ENCODE results near the gene MISFA.

MISFA gene

DNA sequence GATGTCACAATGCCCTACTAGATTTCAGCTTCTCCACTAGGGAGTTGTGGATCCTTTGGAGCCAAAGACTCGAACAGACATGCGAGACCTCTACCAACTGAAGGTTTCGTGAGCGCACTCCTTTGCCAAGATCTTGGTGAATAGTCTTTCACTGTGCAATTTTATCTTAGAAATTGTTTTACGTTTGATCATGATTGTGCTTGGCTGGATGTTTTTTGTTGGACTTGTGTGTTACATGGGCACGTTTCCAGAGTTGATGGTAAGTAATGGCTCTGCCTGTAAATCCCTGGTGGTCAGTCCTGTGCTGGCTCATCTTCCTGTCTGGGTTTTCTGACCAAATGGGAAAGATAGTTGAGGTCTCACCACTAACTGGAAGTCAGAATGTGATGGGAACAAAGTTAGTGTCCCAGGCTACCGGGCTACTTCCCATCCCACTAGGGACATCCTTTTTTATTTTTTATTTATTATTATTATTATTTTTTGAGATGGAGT is at the start of gene MISFA:
Gene MISFA, plus strand, starts transcription at position 51 of the 492 bp plus-strand sequence. Its CDS starts 140 bp downstream, at position 191.
- no peak for TF ChIP-seq GATA3 (IDR thresholded peaks at IDR 0.05; ENCODE audit: low read depth, low read length)
- TF ChIP-seq GATA2 (IDR thresholded peaks at IDR 0.05; ENCODE audit: low read depth, low read length): no peak

DNA sequence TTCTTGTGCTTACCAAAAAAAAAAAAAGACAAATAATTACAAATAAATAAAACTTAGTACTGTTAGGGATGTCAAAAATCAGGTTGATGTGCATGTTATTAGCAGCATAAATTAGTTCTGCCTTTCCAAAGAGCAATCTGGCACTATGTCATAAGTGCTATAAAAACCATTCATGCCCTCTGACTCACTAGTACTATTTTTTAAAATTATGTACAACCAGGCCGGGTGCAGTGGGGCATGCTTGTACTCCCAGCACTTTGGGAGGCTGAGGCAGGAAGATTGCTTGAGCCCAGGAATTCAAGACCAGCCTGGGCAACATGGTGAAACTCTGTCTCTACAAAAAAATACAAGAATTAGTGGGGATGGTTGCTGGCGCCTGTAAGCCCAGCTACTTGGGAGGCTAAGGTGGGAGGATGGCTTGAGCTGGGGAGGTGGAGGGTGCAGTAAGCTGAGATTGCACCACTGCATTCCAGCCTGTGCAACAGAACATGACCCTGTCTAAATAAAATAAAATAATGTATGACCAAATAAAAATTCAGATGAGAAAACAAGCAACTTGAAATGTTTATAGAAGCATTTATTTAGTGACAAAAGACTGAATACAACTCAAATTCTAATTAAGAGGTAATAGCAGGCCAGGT is 36.4 kb upstream of the MISFA start:
- TF ChIP-seq GATA3 (IDR thresholded peaks at IDR 0.05; ENCODE audit: low read depth, low read length) (no peak), GATA2 (IDR thresholded peaks at IDR 0.05; ENCODE audit: low read depth, low read length) (no peak)

DNA sequence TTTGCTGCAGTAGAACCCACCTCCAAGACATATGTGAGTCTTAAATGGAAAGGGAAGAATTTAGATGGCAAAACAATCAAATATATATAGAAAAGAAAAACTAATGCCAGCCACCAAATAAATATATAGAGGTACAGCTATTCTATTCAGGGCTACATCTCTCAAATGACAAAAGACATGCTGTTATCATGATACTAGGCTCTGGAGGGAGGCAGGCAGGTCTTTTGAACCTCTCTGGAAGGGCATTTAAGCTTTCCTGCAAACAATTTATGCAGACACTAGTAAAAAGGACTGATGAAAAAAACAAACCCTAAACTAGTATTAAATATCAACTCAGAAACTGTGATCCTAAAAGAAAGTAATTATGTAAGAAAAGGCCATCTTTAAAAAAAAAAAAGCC is 35.4 kb upstream of the MISFA start:
- no peak for TF ChIP-seq GATA3 (IDR thresholded peaks at IDR 0.05; ENCODE audit: low read depth, low read length)

DNA sequence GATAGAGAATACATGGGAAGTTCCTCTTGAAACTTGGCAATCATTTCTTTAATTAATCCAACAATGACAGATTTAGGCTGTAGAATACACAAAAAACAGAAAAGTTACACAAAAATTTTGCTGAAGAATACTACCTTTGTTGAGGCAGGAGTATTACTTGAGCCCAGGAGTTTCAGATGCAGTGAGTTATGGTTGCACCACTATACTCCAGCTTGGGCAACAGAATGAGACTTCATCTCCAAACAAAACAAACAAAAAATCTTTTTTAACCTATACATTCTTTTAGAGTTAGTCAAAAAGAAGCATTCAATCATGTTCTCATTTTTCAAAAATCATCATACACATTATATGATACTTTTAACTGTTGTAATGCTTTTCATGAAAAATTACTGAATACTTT is 33.2 kb upstream of the MISFA start:
- TF ChIP-seq GATA3 (IDR thresholded peaks at IDR 0.05; ENCODE audit: low read depth, low read length): no peak
- TF ChIP-seq GATA2 (IDR thresholded peaks at IDR 0.05; ENCODE audit: low read depth, low read length): no peak

DNA sequence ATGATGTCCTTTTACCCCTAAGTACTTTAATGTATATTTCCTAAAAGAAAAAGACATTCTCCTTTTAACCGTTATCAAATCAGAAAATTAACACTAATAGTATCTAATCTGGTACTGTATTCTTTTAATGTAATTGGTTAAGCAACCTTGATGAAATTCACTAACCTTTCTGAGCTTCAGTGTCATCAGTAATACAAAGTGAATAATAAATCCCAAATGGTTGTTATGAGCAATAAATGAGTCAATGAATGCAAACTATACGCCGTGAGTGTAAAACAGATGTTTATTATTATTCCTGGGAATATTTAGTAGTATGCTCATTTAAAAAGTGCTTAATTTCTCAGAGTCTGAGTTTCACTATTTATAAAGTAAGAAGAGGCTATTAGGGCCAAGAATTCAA is 32.5 kb upstream of the MISFA start:
- TF ChIP-seq GATA2 (IDR thresholded peaks at IDR 0.05; ENCODE audit: low read depth, low read length) (no peak), GATA3 (IDR thresholded peaks at IDR 0.05; ENCODE audit: low read depth, low read length) (no peak)

DNA sequence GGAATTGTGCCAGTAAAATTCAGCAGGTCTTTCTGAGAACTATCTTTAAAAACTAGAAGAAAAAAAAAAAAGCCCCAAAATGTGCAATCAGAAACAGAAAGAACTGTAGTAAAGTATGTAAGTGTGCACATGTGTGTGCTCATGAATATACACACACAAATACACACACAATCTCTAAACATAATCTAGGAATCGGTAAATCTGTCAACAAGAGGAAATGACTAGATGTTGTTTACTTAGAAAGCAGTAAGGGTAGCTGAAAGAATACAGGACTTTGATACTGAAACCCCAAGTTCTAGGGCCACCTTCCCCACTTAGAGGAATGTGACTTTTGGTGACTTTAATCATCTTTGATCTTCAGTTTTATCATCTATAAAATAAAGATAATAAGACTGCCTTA is 24.2 kb upstream of the MISFA start:
- no peak for TF ChIP-seq GATA3 (IDR thresholded peaks at IDR 0.05; ENCODE audit: low read depth, low read length)
- no peak for TF ChIP-seq GATA2 (IDR thresholded peaks at IDR 0.05; ENCODE audit: low read depth, low read length)

DNA sequence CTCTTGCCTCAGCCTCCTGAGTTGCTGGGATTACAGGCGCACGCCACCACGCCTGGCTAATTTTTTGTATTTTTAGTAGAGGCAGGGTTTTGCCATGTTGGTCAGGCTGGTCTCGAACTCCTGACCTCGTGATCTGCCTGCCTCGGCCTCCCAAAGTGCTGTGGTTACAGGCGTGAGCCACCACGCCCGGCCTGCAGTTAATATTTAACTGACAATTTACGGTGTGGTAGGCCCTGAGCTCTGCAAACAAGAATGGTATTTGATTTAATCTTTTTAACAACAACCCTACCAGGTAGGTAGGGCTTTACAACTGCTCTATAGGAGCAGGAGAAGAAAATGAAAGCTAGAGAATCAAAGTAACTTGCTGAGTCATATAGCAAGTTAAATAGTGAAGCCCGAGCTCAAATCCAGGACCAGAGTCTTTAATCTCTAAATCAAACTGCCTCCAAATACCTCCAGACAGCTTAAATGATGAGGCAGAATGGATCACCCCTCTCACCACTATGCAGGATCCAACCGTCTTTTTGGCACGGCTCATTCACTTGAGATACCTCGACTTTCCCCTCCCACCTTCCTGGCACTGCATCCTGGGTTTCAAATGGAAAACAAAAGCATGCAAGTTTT is 20.5 kb upstream of the MISFA start:
- TF ChIP-seq GATA3 (IDR thresholded peaks at IDR 0.05; ENCODE audit: low read depth, low read length): no peak
- TF ChIP-seq GATA2 (IDR thresholded peaks at IDR 0.05; ENCODE audit: low read depth, low read length): no peak

DNA sequence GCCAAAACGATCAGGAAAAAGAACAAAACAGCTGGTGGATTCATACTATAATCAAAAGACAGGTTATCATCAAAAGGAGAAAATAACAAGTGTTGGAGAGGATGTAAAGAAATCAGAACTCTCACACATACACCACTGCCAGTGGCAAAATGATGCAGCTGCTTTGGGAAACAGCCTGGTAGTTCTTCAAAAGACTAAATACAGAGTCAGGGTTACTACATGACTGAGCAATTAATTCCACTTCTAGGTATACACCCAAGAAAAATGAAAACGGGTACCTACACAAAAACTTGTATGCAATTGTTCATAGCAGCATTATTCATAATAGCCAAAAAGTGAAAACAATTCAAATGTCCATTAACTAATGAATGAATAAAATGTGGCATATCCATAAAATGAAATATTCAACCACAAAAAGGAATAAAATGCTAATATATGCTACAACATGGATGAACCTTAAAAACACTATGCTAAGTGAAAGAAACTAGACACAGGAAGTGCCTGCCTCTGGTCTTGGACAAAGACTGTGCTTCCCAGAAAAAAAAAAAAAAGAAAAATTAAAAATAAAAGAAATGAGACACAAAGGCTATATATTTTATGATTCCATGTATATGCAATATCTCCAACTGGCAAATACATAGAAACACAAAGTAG is 19.3 kb upstream of the MISFA start:
- no peak for TF ChIP-seq GATA2 (IDR thresholded peaks at IDR 0.05; ENCODE audit: low read depth, low read length)
- no peak for TF ChIP-seq GATA3 (IDR thresholded peaks at IDR 0.05; ENCODE audit: low read depth, low read length)

DNA sequence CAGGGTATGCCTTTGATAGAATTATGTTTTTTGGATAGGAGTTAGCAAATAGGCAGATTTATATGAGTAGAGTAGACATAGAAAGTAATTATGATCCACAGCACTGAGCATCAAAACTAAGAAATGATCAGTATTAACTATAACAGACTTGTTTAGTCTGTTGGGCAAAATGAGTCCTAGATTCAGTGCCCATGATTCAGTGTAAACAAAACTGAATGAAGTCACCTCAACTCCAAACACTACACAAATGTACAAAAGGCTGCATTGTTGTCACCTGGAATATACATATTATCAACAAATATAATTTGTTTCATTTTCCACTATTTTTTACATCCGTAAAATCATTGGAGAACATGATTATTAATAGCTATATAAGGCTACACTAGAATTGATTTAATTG is 17.8 kb upstream of the MISFA start:
- TF ChIP-seq GATA2 (IDR thresholded peaks at IDR 0.05; ENCODE audit: low read depth, low read length): no peak
- no peak for TF ChIP-seq GATA3 (IDR thresholded peaks at IDR 0.05; ENCODE audit: low read depth, low read length)

DNA sequence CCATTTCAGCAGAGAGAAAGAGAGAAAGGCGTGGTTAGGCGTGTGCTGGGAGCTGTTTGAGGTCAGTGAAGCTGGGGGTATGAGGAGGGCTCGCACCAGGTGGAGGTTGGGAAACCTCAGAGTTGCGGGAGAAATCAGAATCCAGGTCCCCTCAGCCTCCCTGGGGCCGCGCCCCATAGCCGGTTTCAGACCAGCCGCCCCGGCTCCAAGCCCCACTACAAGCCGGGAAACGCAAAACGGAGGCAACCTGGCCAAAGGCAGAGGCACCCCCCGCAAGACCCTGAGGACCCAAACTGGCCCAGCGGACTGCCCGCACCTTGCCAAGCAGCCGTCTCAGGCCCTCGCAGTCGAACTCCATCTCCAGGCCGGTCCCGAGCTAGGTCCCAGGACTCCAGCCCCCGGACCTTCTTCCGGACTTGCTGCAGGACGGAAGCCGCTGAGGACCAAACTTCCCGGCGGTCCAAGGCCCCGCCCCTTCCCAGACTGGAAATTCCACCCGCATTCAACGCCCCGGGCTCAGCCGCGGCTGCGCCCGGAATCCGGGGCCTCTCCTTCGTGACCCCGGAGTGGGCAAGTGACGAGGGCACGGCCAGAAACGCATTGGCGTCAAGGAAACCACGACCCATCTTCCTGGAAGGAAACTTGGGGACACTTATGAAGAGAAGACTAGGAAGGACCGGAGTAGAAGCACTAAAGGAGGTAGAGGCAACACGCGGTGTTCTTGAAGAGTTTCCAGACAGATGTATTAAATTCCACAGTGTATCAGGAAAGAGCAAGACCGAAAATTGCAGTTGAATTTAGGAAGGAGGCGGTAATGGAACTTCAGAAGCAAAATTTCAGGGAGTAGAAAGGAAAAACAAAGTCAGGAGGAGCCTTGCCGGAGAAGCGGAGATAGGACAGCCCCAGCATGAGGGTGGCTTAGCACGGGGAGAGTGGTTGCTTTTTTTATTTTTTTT is 11.0 kb upstream of the MISFA start, which contains the start of gene UEVLD:
Gene UEVLD, minus strand, starts transcription at position 438 of the 956 bp plus-strand sequence. Its CDS starts 80 bp downstream, at position 358.
- no peak for TF ChIP-seq GATA3 (IDR thresholded peaks at IDR 0.05; ENCODE audit: low read depth, low read length)
- TF ChIP-seq GATA2 (IDR thresholded peaks at IDR 0.05; ENCODE audit: low read depth, low read length): no peak

DNA sequence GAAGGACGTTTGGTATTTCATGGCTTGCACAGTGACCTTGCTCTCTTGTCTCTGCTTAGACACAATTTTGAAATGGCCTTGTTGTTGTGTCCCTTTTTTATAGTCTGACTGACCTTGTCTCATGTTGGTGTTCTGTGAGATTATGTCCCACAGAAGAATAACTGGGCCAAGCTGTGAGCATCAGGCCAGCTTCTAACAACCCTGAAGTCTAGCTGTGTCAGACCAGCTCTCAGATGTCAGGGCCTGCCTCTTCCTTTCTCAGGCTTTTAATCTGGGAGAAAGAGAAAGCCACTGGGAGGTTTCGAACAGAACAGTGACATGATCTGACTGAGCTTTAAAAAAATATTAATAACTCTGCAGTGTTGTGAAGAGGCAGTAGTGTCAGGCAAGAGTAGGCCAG is 9.0 kb upstream of the MISFA start:
- TF ChIP-seq GATA2 (IDR thresholded peaks at IDR 0.05; ENCODE audit: low read depth, low read length) (no peak), GATA3 (IDR thresholded peaks at IDR 0.05; ENCODE audit: low read depth, low read length) (no peak)

DNA sequence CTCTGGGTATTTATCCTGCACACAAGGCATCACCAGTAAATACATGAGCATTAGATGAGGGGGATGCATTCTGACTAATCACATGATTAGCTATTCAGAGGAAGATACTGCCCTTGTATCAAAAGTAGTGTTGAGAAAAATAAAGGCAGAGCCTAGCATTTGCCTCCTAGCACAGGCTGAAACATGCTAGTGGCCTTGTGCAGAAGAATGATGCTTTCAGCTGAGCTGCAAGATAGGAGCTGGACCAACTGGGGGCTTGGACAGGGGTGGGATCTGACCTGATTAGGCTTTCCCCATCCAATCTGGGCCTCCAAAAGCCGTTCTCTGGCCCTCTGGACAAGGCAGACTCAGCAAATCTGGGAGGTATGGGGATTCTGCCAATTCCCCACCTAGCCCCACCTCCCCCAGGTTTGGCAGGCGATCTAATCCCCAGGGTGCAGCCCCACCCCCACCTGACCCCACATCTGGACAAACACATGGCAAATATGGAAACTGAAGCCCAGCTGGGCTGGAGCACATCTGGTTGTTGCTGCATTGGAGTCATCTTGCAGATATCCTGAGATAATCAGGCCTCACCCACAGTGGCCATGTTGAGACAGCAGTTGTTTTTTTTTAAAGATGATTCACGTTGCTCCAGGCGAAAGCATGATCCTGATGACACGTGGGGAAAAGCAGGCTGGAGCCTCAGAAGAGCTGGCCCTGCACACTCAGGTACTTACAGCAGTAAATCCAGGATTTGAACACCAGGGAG is 4.4 kb upstream of the MISFA start:
- TF ChIP-seq GATA2 (IDR thresholded peaks at IDR 0.05; ENCODE audit: low read depth, low read length) (no peak), GATA3 (IDR thresholded peaks at IDR 0.05; ENCODE audit: low read depth, low read length) (no peak)

DNA sequence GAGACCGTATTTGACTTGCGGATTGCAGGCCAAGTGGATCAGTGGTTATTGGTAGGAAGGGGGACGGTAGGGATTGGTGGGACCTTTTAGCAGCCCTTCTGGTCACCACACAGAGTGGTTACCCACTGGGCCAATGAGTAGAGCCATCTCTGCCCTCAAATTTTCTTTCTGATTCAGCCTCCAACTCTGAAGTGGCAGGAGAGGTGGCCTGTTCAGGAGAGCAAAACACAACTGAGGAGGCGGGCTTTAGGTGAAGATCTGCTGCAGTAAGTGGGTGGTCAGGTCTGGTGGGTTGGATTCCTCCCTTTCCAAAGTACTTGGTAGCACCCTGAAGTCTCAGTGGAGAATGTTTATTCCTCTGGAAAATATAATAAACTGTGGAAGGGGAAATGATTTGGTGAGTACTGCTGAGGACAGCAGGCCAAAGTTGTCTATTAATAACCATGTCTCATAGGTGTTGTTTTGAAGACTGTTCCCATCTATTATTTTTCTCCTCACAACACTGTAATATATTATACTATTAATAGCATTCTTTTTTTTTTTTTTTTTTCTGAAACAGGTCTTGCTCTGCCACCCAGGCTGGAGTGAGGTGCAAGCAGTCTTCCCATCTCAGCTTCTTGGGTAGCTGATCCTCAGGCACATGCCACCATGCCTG is 1.5 kb downstream of the MISFA start:
- TF ChIP-seq GATA2 (IDR thresholded peaks at IDR 0.05; ENCODE audit: low read depth, low read length) (no peak), GATA3 (IDR thresholded peaks at IDR 0.05; ENCODE audit: low read depth, low read length) (no peak)

Measured in SH-SY5Y (cell line).